GM19452 (cell line): Measurements from ENCODE around the gene LHX5.

Experiments used
- ATAC-seq: cut with Tn5 transposase; IDR thresholded peaks from one replicate; pipeline ENCODE4 v1.9.1; 2021; ENCODE audit not compliant: unreplicated experiment

Gene LHX5

GRCh38 chr12:113466454-113467141 is 5.1 kb downstream of the LHX5 start:
- ATAC-seq, result no peak

DNA sequence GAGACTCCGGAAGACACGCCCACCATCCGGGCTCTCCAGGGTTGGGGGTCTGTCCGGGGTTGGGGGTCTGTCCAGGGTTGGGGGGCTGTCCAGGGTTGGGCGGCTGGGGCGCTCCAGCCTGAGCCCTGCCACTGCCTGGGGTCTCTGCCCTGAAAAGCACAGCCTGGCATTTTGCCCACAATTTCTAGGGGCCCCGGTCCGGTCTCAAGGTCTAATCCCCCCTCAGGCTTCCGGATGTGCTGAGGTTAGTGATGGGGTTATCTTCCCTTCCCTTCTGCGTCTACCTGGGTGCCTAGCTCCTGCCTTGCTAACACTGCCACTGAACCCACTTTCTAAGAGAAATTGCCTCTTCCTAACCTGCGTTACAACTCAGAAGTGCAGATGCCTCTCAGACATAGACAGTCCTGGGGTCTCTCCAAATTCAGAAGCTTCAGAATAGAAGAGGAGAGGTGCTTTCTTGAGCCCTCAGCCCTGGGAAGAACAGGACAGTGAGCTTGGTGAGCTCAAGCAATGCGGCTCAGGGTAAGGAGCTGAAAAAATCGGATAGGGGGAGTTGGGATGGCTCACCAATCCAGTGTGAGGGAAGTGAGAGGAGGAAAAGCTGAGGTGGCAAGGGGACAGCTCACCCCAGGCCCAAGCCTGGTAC is 5.7 kb downstream of the LHX5 start:
- ATAC-seq, result no peak

DNA sequence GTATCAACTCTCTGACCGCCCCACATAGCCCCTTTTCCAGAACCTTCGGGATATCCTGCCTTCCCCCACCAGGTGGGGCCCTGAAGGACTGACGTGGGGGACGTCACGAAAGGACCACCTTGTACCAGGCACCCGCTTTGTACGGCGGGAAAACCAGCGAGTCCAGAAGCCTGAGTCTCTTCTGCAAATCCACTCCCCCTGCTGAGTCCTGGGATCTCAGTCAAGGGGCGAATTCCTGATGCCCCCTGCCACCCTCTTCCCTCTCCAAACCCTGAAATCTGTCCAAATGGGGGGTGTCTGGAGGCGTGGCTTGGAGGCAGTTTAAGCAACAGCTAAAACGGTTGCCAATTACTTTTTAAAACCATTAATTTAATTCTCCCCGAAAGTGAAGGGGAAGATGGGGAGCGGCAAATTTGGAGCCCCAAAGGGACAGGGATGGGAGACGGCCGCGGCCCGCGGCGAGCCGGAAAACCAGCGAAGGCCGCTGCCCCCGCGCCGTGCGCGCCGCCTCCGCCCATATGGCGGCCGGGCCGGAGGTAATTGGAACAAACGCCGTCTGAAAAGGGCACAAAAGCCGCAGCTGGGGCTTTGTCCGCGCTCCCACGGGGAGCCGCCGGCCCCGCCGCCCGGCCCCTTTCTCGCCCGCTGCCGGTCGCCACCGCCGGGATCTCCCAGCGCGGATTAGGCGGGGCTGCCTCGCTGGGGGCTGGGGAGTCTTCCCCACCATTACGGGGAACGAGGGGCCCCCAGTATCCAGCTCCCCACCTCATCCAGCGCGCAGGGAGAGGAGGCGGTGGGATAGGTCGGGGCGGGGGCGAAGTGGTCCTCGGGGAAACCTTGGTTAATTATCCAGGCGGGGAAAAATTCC is 6.6 kb downstream of the LHX5 start:
- ATAC-seq, result no peak

DNA sequence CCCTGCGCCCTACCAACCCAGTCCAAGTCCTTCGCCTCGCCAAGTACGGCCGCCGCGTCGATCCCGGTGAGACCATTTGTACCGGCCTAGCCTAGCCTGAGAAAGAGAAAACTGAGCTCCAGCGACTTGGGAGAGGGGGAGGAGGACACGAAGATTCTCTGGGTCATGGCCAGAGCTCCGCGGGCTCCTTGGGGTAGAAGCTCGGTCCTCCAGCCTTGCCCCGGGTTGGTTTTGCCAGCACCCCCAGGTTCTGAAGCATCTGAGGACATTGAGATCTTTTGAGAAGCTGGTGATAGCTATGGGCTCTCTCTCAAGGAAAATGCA is 7.3 kb downstream of the LHX5 start:
- ATAC-seq, result no peak

DNA sequence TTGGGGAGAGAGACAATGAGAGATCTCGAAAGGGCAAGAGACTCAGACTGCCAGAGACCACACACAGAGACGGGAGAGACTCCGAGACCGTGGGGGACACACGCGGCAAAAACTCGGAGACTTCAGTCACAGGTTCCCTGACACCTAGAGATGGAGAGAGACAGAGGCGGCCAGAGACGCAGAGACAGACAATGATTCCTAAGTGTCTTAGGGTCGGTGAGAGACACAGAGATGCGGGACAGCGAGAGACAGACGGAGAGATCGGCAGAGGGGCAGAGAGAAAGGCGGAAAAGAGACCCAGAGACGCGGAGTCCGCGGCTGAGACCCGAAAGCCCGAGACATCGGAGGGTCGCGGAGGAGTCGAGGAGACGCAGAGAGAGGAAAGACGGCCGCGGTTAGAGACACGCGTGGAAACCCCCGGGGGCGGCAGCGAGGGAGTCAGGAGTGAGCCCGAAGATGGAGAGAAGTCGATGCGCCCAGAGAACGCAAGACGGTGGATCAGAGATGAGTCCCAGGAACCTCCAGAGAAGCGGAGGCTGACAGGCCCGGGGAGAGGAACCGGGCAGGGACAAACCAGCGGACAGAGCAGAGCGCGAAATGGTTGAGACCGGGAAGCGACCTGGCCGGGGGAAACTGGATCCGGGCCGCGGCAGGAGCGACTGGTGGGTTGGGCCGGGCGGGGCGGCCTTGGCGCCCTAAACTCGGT is 7.8 kb downstream of the LHX5 start:
- no peak for ATAC-seq

- no peak for ATAC-seq
These were observed 8.5 kb downstream of the LHX5 start for GRCh38 chr12:113462998-113463745.

- ATAC-seq, result no peak
These were observed 9.4 kb downstream of the LHX5 start for GRCh38 chr12:113462117-113462774.

DNA sequence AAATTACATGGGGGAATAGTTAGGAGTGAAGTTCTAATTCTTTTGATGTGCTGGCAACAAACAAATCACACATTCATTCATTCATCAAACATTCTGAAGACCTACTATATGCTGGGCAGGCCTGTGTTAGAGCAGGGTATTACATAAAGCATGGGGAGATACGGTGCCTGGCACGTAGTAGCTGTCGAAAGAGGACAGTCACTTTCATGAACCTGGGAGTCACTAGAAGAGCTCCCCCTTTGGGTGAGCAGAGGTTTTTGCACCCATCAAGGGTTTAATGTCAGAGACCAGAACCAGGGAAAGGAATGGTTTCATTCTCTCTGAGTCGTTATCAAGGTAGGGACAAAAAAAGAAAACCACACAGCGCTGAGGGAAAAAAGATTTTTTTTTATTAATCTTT is 10.0 kb downstream of the LHX5 start:
- no peak for ATAC-seq

GRCh38 chr12:113459981-113460380 is 11.7 kb downstream of the LHX5 start:
- no peak for ATAC-seq

DNA sequence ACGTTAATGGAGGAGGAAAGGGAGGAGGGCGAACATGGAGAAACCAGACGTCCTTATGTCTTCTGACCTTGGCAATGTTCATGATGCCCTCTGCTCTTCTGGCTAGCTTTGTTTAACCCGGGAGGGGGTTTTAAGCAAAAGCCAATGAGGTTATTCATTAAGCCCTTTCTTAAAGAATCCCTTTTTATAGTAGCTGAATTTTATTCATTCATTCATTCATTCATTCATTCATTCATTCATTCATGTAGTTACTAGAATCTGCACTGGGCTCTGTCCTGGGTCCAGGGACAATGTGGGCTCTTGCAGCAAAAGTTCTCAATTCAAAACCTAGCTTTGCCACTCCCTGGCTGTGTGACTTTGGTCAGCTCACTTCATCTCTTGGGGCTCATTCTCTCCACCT is 14.0 kb downstream of the LHX5 start:
- no peak for ATAC-seq

GRCh38 chr12:113457185-113457584 is 14.5 kb downstream of the LHX5 start:
- no peak for ATAC-seq

DNA sequence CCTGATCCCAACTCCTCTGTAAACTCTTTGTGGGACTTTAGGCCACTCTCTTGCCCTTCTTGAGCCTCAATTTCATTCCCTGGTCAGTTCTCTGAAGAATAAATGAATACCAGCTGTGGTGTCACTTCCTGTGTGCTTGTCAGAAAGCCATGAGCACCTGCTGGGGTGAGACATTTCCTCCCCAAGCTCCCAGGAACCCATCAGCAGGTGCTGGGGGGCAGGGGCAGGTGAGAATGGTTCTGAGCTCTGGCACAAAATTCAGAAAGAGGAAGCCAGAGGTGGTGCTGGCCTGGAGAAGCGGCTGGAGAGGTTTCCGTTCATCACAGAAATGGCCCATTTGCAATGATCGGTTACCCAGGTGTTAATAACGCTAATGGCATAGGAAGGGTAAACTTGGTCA is 14.9 kb downstream of the LHX5 start:
- no peak for ATAC-seq

DNA sequence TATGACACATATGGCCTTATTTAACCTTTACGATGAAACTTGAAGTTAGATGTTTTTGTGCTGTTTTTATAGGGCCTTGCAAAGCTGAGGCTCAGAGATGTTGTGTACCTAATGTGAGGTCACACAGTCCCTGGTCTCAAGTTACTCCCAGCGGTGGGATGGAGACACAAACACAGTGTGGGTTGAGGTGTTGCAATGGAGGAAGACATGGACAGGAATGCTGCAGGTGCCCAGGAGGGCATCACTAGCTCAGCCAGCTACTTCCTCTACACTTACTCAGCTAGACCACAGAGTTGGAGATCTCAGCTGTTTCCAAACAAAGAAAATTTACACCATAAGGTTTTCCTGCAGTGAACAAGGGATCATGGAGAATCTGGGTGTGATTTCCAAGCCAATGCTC is 15.5 kb downstream of the LHX5 start:
- no peak for ATAC-seq

DNA sequence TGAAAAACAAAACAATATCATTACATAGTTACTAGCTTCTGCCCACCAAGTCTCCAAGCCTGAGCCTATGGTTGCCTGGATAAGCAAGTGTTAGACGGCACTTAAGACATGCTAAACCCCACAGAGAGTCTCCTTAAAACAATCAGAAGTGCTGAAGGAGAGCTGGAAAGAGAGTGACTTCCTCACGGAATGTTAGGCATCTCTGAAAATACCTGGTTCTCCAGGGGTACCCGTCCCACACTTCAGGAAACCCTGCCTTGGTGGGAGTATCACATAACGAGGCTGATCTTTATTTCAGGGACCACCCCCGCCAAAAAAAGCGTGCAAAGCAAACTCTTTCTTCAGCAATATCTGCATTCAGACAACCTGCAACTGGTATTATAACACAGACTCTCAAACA is 18.3 kb downstream of the LHX5 start:
- ATAC-seq, result no peak

DNA sequence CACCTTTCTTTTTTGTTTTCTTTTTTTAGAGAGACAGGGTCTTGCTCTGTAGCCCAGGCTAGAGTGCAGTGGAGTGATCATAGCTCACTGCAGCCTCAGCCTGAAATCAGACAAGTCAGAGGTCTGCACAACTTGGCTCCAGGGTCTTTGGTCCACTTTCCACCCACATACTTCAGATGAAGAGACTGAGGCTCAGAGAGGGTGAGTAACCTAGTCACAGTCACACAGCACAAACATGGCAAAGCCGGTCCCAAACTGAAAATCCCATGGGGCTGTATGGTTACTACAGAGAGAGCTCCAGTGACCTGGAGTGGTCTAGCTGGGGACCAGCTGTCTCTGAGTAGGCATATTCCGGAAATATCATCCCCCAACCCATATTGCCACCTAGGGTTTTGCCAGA is 19.2 kb downstream of the LHX5 start:
- no peak for ATAC-seq

DNA sequence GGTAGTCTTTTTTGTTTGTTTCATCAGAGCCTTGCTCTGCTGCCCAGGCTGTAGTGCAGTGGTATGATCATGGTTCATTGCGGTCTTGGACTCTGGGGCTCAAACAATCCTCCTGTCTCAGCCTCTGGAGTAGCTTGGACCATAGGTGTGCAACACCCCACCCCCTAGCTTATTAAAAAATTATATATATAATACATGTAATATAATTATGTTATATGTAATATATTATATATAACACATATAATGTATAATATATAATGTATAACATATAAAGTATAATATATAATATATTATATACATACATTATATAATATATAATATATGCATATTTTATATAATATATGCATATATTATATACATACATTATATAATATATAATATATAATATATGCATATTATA is 21.8 kb downstream of the LHX5 start:
- no peak for ATAC-seq

DNA sequence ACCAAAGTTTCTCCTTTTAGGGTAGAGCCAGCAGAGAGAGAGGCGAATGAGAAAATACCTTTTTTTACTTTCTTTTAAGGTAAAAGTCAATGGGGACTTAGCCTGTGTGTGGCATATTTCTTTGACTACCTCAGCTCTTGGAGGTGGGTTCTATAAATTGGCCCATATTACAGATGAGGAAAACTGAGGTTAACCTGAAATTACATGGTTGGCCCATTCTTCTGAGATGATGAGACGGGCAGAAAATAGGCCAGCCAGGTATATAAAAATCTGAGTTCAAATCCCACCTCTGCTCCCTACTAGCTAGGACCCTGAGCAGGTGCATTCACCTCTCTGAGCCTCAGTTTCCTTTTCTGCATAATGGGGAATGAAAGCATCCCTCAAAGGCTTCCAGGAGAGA is 22.4 kb downstream of the LHX5 start:
- no peak for ATAC-seq

GRCh38 chr12:113448873-113449272 is 22.8 kb downstream of the LHX5 start:
- no peak for ATAC-seq

DNA sequence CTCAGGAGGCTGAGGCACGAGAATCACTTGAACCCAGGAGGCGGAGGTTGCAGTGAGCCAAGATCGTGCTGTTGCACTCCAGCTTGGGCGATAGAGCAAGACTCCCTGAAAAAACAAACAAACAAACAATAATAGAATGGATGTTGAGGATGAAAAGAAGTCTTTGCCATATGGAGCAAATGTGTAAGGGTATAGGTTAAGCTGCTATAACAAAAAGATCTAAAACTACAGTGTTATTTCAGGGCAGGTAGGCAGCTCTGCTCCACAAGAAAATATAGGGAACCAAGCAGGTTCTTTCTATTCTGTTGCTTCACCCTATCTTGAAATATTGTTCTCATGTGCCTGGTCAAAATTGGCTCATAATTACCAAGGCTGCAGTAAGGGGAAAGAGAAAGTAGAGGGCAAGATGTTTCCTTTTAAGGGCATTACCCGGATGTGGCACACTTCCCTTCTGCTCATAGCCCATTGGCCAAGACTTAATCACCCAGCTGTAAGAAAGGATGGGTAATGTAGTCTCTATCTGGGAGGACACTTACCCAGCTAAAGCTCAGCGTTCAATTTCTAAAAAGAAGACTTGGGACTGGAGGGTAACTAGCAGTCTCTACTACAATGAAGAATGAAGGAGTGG is 26.0 kb downstream of the LHX5 start:
- ATAC-seq, result no peak

GRCh38 chr12:113443030-113443539 is 28.6 kb downstream of the LHX5 start:
- no peak for ATAC-seq
